ENCODE measurements around the gene APBA2.
A peak's percentile ranks its signal among the peaks of the same experiment; 100 is the strongest.

Gene APBA2

DNA sequence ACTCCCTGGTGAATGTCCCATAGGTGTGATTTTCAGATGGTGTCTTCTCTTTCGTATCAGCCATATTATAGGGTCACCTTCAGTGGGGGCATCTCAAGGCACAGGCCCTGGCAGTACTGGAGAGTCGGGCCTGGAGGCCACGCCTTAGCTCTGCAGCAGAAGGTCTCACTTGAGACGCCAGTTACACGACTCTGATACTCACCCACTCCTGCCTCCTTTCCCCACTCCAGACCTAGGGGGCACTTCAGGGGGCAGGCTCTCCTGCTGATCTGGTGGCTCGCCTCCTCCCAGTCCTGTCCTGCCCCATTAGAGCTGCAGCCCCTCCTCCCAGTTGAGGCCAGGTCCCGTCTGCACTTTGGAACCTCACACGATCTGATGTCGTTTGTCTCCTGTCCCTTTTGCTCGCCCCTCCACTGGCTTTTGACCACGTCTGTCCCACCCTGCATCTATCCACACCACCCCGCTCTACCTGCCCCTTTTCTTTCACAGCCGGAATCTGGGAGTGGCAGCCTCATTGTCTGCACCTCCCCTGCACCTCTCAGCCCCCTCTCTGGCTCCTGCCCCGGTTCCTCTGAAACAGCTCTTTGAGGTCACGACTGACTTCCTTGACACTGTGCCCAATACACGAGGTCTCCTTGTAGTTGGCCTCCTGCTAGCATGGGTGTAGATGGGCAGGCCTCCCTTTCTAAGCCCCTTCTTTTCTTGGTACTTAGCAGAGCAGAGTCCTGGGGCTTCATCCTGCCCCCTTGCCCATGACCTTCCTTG lies 201.9 kb downstream of the APBA2 start:
- DNase-seq: no peak
- peak overlapping the region; percentile 29 for H4K8ac ChIP-seq (ENCODE audit: low read length)
- no peaks in the 10 kb centered on the region for H3K4me1 ChIP-seq (ENCODE audit: control insufficient read depth, insufficient read depth, low read depth, low read length)
- no peak overlapping the region for H2BK120ac ChIP-seq (ENCODE audit: low read depth, low read length)
- no peak overlapping the region for H3K4me3 ChIP-seq (ENCODE audit: insufficient read depth in 1 of 2, low read depth in 1 of 2, low read length in 2 of 2)
- H3K23ac ChIP-seq (ENCODE audit: low read length in 2 of 2): no peak overlapping the region
- no peak overlapping the region for H2BK15ac ChIP-seq (ENCODE audit: low read depth, poor library complexity, severe bottlenecking)
- no peak overlapping the region for H3K27ac ChIP-seq (ENCODE audit: low read length, poor library complexity, severe bottlenecking)
- H3K4me2 ChIP-seq (ENCODE audit: low read length, poor library complexity, severe bottlenecking): no peak overlapping the region
- no peak overlapping the region for H2BK5ac ChIP-seq (ENCODE audit: low read depth, low read length, poor library complexity, severe bottlenecking)
- peaks cover 0 to 10% of the 10 kb centered on the region in 2 experiments for H3K27me3 ChIP-seq (ENCODE audit: control insufficient read depth in 1 of 2, insufficient read depth in 1 of 2, low read length in 2 of 2)
- no peaks in the 10 kb centered on the region for H3K36me3 ChIP-seq (ENCODE audit: control insufficient read depth in 1 of 2, insufficient read depth in 2 of 2, low read depth in 1 of 2, low read length in 2 of 2)
- H2BK12ac ChIP-seq (ENCODE audit: low read length in 2 of 2): no peak overlapping the region
- no peak overlapping the region for H2AK5ac ChIP-seq (ENCODE audit: low read length, severe bottlenecking)
- no peaks in the 10 kb centered on the region for H3K79me1 ChIP-seq (replicated peaks; ENCODE audit: low read length, poor library complexity, severe bottlenecking)
- no peak overlapping the region for H4K91ac ChIP-seq (ENCODE audit: low read length)
- no peak overlapping the region for H2AFZ ChIP-seq (ENCODE audit: low read depth, low read length)
- H3K9me3 ChIP-seq (ENCODE audit: control insufficient read depth, low read length): no peaks in the 10 kb centered on the region
- H3K14ac ChIP-seq (ENCODE audit: low read length in 2 of 2): no peak overlapping the region
- no peak overlapping the region for H3K4ac ChIP-seq (ENCODE audit: low read depth in 1 of 2, low read length in 2 of 2)
- WGBS: 94% methylated on average over 16 of the region's 16 CpGs
- no peak overlapping the region for H3K9ac ChIP-seq (ENCODE audit: low read length)
- H3K18ac ChIP-seq (ENCODE audit: low read depth in 1 of 2, low read length in 2 of 2): no peak overlapping the region

DNA sequence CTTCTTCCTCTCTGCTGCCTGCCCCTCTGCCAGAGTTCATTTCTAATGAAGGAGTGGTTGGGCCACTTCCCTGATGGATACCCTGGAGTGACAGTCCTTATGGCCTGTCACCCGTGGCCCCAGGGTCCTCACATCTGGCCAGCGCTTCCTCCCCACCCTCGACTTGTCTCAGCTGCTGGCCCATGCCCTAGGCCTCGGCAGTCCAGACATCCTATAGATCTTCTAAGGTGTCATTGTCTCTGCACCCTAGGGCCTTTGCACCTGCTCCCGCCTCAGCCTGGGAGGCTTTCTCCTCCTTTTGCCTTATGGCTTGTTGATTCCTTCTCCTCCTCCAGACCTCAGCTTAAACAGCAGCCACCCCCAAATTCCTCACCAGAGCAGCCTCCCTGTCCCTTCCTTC lies 202.9 kb downstream of the APBA2 start:
- H3K18ac ChIP-seq (ENCODE audit: low read depth in 1 of 2, low read length in 2 of 2): no peak overlapping the region
- H3K79me1 ChIP-seq (replicated peaks; ENCODE audit: low read length, poor library complexity, severe bottlenecking): no peaks in the 10 kb centered on the region
- H3K4ac ChIP-seq (ENCODE audit: low read depth in 1 of 2, low read length in 2 of 2): no peak overlapping the region
- H2AFZ ChIP-seq (ENCODE audit: low read depth, low read length): no peak overlapping the region
- H3K23ac ChIP-seq (ENCODE audit: low read length in 2 of 2): no peak overlapping the region
- no peak overlapping the region for H2BK120ac ChIP-seq (ENCODE audit: low read depth, low read length)
- H3K9ac ChIP-seq (ENCODE audit: low read length): no peak overlapping the region
- no peak overlapping the region for H4K8ac ChIP-seq (ENCODE audit: low read length)
- no peak overlapping the region for H2BK12ac ChIP-seq (ENCODE audit: low read length in 2 of 2)
- H3K14ac ChIP-seq (ENCODE audit: low read length in 2 of 2): peak overlapping the region in 1 of 2 experiments; percentile 27
- H2BK15ac ChIP-seq (ENCODE audit: low read depth, poor library complexity, severe bottlenecking): no peak overlapping the region
- no peak overlapping the region for H3K27ac ChIP-seq (ENCODE audit: low read length, poor library complexity, severe bottlenecking)
- 93% methylated on average over 5 of the region's 5 CpGs for WGBS
- no peak overlapping the region for H2AK5ac ChIP-seq (ENCODE audit: low read length, severe bottlenecking)
- H2BK5ac ChIP-seq (ENCODE audit: low read depth, low read length, poor library complexity, severe bottlenecking): no peak overlapping the region
- no peaks in the 10 kb centered on the region for H3K9me3 ChIP-seq (ENCODE audit: control insufficient read depth, low read length)
- H3K4me3 ChIP-seq (ENCODE audit: insufficient read depth in 1 of 2, low read depth in 1 of 2, low read length in 2 of 2): no peak overlapping the region
- H3K27me3 ChIP-seq (ENCODE audit: control insufficient read depth in 1 of 2, insufficient read depth in 1 of 2, low read length in 2 of 2): peaks cover 0 to 10% of the 10 kb centered on the region in 2 experiments
- no peaks in the 10 kb centered on the region for H3K4me1 ChIP-seq (ENCODE audit: control insufficient read depth, insufficient read depth, low read depth, low read length)
- no peaks in the 10 kb centered on the region for H3K36me3 ChIP-seq (ENCODE audit: control insufficient read depth in 1 of 2, insufficient read depth in 2 of 2, low read depth in 1 of 2, low read length in 2 of 2)
- H4K91ac ChIP-seq (ENCODE audit: low read length): no peak overlapping the region
- DNase-seq: no peak
- H3K4me2 ChIP-seq (ENCODE audit: low read length, poor library complexity, severe bottlenecking): no peak overlapping the region

DNA sequence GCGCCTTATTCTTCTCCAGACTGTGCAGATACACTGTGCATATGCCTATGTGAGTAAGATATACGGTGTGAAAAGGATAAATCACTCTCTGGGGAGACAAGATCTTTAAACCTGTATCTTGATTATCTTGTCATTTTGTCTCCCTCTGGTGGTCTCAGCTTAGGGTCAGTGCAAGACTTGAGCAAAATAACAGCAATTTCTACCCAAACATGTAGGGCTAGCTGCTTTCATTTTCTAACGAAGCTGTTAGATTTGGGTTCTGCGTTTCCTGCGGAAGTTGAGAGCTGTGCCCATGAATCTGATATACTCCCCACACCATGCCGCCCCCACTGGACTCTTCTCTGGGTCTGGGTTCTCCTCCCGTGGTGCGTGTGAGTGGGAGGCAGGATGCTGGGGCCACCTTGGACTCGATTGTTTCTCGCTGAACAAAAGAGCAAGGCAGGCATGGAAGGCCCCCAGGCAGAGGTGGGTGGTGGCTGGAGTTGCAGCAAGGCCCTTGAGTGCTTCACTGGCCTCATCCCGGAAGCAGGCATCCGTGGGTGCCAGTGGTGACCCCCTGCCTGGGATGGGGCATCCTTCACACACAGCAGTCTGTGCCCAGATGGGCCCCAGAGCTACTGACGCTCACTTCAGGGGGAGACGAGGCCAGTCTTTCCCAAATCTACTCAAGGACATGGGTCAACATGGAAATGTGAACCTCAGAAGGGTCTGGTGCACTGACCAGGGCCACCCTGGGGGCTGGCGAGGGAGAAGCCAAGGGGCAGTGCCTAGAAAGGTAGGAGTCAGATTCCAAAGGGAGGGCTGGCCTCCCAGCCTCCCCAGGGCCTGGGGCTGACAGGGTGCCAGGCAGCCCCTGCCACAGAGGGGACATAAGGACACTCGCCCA lies 204.2 kb downstream of the APBA2 start:
- Histone ChIP-seq H3K4me2 (ENCODE audit: low read length, poor library complexity, severe bottlenecking) (no peak overlapping the region), H3K23ac (ENCODE audit: low read length in 2 of 2) (no peak overlapping the region), H3K27me3 (ENCODE audit: control insufficient read depth in 1 of 2, insufficient read depth in 1 of 2, low read length in 2 of 2) (peaks cover 0 to 10% of the 10 kb centered on the region in 2 experiments), H2AFZ (ENCODE audit: low read depth, low read length) (no peak overlapping the region), H3K27ac (ENCODE audit: low read length, poor library complexity, severe bottlenecking) (no peak overlapping the region), H4K91ac (ENCODE audit: low read length) (no peak overlapping the region), H2BK12ac (ENCODE audit: low read length in 2 of 2) (no peak overlapping the region), H2BK5ac (ENCODE audit: low read depth, low read length, poor library complexity, severe bottlenecking) (no peak overlapping the region), H3K18ac (ENCODE audit: low read depth in 1 of 2, low read length in 2 of 2) (no peak overlapping the region), H3K36me3 (ENCODE audit: control insufficient read depth in 1 of 2, insufficient read depth in 2 of 2, low read depth in 1 of 2, low read length in 2 of 2) (no peaks in the 10 kb centered on the region), H3K79me1 (replicated peaks; ENCODE audit: low read length, poor library complexity, severe bottlenecking) (no peaks in the 10 kb centered on the region), H3K4me1 (ENCODE audit: control insufficient read depth, insufficient read depth, low read depth, low read length) (no peaks in the 10 kb centered on the region), H3K4ac (ENCODE audit: low read depth in 1 of 2, low read length in 2 of 2) (no peak overlapping the region), H3K9ac (ENCODE audit: low read length) (no peak overlapping the region), H2BK120ac (ENCODE audit: low read depth, low read length) (no peak overlapping the region), H2BK15ac (ENCODE audit: low read depth, poor library complexity, severe bottlenecking) (no peak overlapping the region), H3K14ac (ENCODE audit: low read length in 2 of 2) (peak overlapping the region in 1 of 2 experiments; percentile 14), H3K4me3 (ENCODE audit: insufficient read depth in 1 of 2, low read depth in 1 of 2, low read length in 2 of 2) (no peak overlapping the region), H3K9me3 (ENCODE audit: control insufficient read depth, low read length) (no peaks in the 10 kb centered on the region), H4K8ac (ENCODE audit: low read length) (peak overlapping the region; percentile 31), H2AK5ac (ENCODE audit: low read length, severe bottlenecking) (no peak overlapping the region)
- peak; percentile 45 for DNase-seq
- WGBS: 83% methylated on average over 16 of the region's 16 CpGs
